GM12801 (cell line): ENCODE results near the gene RFT1.

Source experiments
- TF ChIP-seq, protein P1 (sequence below): IDR thresholded peaks from one replicate; pipeline ENCODE4 v1.5.1; 2011; ENCODE audit warnings: control low read depth; ENCODE audit not compliant: insufficient read length; ENCODE audit errors: extremely low read depth

The RFT1 gene

DNA sequence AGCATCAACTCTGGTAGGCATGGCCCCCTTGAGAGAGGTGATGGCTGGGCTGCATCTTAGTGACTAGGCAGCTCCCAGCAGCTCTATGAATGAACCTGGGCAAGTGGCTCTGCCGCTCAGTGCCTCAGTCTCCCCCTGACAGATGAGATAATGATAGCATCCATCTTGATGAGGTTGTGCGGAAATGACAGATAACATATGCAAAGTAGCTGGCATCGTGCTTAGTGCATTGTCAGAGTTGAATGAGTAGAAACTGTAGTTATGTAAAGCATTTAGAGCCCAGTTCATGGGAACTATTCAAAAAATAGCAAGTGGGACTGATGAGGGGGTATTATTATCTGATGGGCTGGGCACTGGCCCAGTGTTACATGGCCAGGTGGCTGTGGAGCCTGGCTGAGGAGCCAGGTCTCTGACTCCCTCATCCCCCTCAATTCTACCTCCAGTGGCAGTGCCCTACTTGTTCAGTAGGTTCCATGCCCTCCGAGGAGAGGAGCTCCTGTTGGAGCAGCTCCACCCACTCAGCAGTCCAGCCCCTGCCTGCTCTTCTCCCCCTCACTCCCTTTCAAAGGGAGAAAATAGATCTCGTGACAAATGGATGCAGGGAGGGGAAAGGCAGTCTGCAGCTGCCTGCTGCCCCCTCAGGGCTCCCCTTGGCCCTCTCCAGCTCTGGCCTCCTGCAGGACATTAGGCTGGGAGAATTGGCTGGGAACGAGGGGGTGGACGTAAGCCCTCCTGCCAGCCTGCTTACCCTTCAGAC is 37.4 kb upstream of the RFT1 start:
- TF ChIP-seq, protein P1, sequence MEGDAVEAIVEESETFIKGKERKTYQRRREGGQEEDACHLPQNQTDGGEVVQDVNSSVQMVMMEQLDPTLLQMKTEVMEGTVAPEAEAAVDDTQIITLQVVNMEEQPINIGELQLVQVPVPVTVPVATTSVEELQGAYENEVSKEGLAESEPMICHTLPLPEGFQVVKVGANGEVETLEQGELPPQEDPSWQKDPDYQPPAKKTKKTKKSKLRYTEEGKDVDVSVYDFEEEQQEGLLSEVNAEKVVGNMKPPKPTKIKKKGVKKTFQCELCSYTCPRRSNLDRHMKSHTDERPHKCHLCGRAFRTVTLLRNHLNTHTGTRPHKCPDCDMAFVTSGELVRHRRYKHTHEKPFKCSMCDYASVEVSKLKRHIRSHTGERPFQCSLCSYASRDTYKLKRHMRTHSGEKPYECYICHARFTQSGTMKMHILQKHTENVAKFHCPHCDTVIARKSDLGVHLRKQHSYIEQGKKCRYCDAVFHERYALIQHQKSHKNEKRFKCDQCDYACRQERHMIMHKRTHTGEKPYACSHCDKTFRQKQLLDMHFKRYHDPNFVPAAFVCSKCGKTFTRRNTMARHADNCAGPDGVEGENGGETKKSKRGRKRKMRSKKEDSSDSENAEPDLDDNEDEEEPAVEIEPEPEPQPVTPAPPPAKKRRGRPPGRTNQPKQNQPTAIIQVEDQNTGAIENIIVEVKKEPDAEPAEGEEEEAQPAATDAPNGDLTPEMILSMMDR = no peak

DNA sequence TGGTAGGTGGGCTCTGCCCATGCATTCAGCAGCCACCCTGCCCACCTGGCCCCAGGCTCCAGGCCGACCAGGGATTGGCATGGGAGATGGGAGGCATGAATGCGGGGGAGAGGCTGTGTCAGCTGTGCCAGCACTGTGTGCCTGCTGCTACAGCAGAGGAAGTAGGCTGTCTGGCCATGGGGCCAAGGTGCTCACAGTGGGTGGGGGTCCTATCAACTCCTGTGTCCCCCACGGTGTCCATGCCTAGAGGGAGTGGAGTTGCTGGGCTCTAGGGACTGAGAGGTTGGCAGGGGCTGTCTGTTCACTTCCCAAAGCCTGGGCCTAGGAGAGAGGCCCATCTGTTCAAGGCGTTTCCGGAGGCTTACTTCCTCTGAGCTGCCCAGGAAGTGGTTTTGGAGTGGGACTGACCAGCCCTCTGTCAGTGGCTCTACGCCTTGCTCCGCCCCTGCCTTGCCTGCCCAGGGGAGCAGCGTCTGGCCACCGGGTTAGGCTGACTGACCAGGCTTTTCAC is 36.6 kb upstream of the RFT1 start:
- TF ChIP-seq, protein P1 = no peak

DNA sequence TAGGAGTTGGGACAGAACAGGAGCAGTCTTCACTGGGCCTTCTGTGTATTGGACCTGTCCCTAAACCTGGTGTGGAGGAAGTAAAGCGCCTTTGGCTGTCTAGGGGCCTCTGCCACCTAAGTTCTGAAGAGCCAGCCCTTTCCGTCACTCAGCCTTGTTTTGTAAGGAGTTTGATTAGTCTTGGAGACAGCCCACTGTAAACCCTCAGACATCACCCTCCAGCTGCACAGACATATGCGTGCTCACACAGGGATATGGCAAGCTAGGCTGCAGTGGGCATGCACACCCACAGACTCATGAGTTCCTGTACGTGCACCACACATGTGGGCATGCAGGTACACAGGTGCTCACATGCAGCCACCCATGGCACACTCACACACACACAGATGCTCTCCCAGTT is 36.0 kb upstream of the RFT1 start:
- TF ChIP-seq, protein P1 = no peak

DNA sequence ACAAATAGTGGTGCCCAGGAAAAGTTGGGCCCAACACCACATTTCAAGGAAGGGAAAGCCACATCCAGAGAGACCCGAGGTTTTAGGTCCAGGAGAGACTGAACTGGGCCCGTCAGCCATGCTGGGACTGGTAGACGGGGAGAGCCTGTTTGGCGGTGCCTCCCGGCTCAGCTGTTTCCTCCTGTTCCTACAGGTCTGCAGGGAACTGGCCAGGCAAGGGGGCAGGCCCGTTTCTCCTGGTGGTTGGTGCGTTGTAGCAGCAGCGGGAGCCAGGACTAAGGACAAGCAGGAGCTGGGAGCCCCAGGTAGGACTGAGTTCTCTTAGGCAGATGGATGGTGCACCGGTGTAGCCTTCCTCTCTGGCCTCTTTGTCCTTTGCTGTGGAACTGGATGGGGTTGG is 34.7 kb upstream of the RFT1 start:
- TF ChIP-seq, protein P1 = no peak

DNA sequence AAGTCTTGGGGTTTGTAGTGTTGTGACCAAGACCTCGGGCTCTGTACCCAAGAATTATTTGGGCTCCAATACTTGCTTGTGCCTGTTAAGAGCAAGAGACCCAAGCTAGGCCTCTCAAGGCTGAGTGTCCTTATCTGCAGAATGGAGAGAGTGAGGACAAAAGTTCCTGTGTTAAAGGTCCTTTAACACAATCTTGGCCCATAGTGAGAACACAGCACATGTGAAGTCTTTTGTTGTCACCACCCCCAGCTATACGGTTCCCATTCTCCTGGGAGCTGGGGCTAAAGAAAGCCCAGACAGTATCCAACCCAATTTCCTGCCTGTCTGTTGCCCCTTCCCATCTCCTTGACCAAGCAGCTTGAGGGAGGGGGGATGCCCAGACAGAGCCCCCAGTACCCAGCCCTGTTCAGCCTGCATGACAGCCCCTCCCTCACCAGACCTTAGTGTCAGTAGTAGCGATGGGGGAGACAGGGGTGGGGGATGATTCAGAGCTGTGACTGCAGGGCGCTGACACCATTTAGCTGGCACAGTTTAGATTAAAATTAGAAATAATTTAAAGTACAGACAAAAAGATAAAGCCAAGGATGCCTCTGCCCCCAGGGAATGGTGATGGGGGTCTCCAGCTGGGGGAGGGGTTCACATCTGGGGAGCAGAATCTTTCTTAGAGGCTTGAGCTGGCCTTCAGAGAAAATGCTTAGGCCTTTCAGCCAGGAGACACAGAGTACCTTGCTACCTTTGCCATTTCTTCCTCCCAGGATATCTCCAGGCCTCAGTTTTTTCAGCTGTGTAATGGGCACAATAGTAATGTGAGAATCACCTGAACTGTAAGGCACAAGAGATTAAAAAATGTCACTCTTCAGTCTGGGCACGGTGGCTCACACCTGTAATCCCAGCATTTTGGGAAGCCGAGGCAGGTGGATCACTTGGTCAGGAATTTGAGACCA is 33.5 kb upstream of the RFT1 start:
- TF ChIP-seq, protein P1 = no peak

DNA sequence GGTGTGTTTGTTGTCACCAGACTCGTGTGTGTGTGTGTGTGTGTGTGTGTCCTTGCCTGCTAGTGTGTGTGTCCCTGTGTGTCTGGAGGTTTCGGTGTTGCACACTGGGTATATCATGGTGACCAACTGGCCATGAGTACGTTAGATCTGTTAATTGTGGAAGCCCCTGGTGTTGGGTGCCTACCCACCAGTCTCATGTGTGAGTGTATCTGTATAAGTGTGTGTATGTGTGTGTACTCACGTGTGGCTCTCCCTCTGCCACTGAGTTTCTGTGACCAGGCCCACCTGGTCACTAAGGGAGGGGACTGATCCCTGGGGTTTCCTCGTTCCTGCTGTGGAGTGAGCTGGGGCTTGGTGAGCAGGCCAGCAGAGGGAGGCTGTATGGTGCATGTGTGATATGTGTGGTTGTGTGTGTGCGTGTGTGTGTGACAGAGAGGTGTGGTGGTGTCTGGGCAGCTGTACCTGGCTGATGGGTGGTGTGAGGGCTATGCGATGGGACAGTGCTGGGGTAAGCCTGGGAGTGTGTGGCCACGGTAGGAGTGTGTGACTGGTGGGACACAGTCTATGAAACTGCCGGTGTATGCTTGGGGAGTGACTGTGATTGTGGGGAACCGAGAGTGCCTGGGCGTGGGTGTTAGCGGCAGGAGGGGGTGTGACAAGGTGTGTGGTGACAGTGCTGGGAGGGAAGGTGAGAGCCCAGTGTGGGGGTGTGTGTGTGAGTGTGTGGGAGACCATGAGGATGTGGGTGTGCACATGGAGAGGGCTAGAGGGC is 32.6 kb upstream of the RFT1 start:
- TF ChIP-seq, protein P1 = no peak
